NT2/D1 (cell line): ENCODE data around the gene ROR2.

Experiments used
- SUZ12 ChIP-seq: IDR thresholded peaks from 2 replicates; pipeline ENCODE4 v1.6.1; 2011; ENCODE audit not compliant: insufficient read length, insufficient read depth; ENCODE audit errors: extremely low read depth
- YY1 ChIP-seq: IDR thresholded peaks from 2 replicates; pipeline ENCODE4 v1.6.1; 2011; ENCODE audit not compliant: insufficient read length, insufficient read depth

GRCh38 chr9:91837981-91838731, 111.9 kb downstream of the ROR2 start:
- TF ChIP-seq YY1 (no peak), SUZ12 (no peak)
